ENCODE measurements around the gene CFAP61.
A peak's percentile ranks its signal among the peaks of the same experiment; 100 is the strongest.

DNA sequence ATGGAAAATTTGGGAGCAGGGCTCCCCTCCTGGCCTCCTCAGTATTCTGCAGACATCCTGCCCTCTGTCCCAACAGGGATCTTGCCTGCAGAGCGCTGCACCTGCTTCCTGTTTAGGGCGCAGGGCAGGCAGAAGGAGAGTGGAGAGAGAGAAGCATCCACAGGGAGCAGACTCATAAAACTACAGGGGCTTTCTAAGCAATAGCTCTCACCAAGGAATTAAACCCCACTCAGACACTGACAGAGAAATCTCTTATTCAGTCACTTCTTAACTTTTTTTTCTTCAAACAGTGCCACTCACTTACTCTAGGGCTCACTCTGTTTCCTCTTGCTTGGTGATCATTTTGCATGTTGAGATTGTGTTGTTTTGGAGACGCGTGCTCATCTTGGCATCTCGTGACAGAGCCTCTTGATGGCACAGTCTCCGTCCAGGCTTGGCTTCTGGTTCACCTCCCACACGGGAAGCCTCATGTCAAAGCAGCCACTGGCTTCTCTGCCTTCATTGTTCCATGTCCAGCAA is 162.5 kb downstream of the CFAP61 start:
- TF ChIP-seq CREB1 (CRISPR knock-in tag; IDR thresholded peaks at IDR 0.05; ENCODE audit: low read depth), result no peak
- TF ChIP-seq EZH2 (IDR thresholded peaks at IDR 0.05; ENCODE audit: low read depth, unreplicated experiment), result no peak
- TF ChIP-seq CTCF (conservative IDR thresholded peaks at IDR 0.05; ENCODE audit: low read depth in 2 of 2), result peak in 1 of 2 experiments; percentile 19; a peak in 1 of 4 replicates
- no peak for TF ChIP-seq REST (IDR thresholded peaks at IDR 0.05; ENCODE audit: unreplicated experiment)
- no peak for TF ChIP-seq EZH2phosphoT487 (IDR thresholded peaks at IDR 0.05; ENCODE audit: unreplicated experiment)
- TF ChIP-seq POLR2AphosphoS5 (IDR thresholded peaks at IDR 0.05; ENCODE audit: low read depth), result no peak
- TF ChIP-seq ZNF331 (CRISPR knock-in tag; IDR thresholded peaks at IDR 0.05; ENCODE audit: low read depth), result no peak
- TF ChIP-seq NANOG (IDR thresholded peaks at IDR 0.05; ENCODE audit: borderline replicate concordance), result no peak
- TF ChIP-seq, protein P1, sequence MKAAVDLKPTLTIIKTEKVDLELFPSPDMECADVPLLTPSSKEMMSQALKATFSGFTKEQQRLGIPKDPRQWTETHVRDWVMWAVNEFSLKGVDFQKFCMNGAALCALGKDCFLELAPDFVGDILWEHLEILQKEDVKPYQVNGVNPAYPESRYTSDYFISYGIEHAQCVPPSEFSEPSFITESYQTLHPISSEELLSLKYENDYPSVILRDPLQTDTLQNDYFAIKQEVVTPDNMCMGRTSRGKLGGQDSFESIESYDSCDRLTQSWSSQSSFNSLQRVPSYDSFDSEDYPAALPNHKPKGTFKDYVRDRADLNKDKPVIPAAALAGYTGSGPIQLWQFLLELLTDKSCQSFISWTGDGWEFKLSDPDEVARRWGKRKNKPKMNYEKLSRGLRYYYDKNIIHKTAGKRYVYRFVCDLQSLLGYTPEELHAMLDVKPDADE (IDR thresholded peaks at IDR 0.05), result no peak

Measured in GM23338 (cell line).